Esophagus squamous epithelium (tissue), 4 donors: Measurements from ENCODE around the gene KDM1B.
"Not testable (repeated sequence)": the region's sequence is repeated elsewhere in the genome, so short reads cannot be mapped to it uniquely, and the experiment has no call there.

Experiments used
- CTCF ChIP-seq, 6 experiments: fragments of 450-650 bp in 4 of 6; fragments of 200-600 bp in 2 of 6; sonication (generic) in 2 of 6; IDR thresholded peaks; one replicate each; pipeline ENCODE4 v1.5.1; 2016 to 2019; ENCODE audit warnings: antibody characterized with exemption in 6 of 6, mild to moderate bottlenecking in 4 of 6, moderate library complexity in 4 of 6
- POLR2A ChIP-seq, 4 donors: fragments of 450-650 bp; IDR thresholded peaks; one replicate each; pipeline ENCODE4 v1.6.1; 2017; ENCODE audit warnings: antibody characterized with exemption in 4 of 4, mild to moderate bottlenecking in 4 of 4, moderate library complexity in 3 of 4

- TF ChIP-seq CTCF, POLR2A (IDR thresholded peaks at IDR 0.05): not testable (repeated sequence)
Observed at GRCh38 chr6:18231856-18232255, 76.6 kb downstream of the KDM1B start.
